HG03571 (cell line): Measurements from ENCODE around the gene PCDHA1.
"Not testable (repeated sequence)": the region's sequence is repeated elsewhere in the genome, so short reads cannot be mapped to it uniquely, and the experiment has no call there.

Source experiments
- ATAC-seq: cut with Tn5 transposase; IDR thresholded peaks from one replicate; pipeline ENCODE4 v1.9.1; 2021; ENCODE audit not compliant: unreplicated experiment

PCDHA1 gene

DNA sequence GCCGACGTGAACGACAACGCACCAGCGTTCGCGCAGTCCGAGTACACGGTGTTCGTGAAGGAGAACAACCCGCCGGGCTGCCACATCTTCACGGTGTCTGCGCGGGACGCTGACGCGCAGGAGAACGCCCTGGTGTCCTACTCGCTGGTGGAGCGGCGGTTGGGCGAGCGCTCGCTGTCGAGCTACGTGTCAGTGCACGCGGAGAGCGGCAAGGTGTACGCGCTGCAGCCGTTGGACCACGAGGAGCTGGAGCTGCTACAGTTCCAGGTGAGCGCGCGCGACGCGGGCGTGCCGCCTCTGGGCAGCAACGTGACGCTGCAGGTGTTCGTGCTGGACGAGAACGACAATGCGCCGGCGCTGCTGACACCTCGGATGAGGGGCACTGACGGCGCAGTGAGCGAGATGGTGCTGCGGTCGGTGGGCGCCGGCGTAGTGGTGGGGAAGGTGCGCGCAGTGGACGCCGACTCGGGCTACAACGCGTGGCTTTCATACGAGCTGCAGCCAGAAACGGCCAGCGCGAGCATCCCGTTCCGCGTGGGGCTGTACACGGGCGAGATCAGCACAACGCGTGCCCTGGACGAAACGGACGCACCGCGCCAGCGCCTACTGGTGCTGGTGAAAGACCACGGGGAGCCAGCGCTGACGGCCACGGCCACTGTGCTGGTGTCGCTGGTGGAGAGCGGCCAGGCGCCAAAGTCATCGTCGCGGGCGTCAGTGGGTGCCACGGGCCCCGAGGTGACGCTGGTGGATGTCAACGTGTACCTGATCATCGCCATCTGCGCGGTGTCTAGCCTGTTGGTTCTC, 64.1 kb downstream of the PCDHA1 start:
- ATAC-seq, result not testable (repeated sequence)

GRCh38 chr5:140855772-140856674, 70.1 kb downstream of the PCDHA1 start, which contains the start of gene PCDHA10:
Gene PCDHA10 (plus strand): TSS chr5:140855897. CDS start chr5:140856049, 152 bp downstream.
- ATAC-seq, result no peak

DNA sequence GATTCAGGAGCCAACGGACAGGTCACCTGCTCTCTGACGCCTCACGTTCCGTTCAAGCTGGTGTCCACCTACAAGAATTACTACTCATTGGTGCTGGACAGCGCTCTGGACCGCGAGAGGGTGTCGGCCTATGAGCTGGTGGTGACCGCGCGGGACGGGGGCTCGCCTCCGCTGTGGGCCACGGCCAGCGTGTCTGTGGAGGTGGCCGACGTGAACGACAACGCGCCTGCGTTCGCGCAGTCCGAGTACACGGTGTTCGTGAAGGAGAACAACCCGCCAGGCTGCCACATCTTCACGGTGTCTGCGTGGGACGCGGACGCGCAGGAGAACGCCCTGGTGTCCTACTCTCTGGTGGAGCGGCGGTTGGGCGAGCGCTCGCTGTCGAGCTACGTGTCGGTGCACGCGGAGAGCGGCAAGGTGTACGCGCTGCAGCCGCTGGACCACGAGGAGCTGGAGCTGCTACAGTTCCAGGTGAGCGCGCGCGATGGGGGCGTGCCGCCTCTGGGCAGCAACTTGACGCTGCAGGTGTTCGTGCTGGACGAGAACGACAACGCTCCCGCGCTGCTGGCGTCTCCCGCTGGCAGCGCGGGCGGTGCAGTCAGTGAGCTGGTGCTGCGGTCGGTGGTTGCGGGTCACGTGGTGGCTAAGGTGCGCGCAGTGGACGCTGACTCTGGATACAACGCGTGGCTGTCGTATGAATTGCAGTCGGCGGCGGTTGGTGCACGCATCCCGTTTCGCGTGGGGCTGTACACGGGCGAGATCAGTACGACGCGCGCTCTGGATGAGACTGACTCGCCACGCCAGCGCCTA, 71.4 kb downstream of the PCDHA1 start:
- ATAC-seq, result no peak

DNA sequence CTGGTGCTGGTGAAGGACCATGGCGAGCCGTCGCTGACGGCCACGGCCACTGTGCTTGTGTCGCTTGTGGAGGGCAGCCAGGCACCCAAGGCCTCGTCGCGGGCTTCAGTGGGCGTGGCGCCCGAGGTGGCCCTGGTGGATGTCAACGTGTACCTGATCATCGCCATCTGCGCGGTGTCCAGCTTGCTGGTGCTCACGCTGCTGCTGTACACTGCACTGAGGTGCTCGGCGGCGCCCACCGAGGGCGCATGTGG, 72.0 kb downstream of the PCDHA1 start:
- ATAC-seq, result no peak

DNA sequence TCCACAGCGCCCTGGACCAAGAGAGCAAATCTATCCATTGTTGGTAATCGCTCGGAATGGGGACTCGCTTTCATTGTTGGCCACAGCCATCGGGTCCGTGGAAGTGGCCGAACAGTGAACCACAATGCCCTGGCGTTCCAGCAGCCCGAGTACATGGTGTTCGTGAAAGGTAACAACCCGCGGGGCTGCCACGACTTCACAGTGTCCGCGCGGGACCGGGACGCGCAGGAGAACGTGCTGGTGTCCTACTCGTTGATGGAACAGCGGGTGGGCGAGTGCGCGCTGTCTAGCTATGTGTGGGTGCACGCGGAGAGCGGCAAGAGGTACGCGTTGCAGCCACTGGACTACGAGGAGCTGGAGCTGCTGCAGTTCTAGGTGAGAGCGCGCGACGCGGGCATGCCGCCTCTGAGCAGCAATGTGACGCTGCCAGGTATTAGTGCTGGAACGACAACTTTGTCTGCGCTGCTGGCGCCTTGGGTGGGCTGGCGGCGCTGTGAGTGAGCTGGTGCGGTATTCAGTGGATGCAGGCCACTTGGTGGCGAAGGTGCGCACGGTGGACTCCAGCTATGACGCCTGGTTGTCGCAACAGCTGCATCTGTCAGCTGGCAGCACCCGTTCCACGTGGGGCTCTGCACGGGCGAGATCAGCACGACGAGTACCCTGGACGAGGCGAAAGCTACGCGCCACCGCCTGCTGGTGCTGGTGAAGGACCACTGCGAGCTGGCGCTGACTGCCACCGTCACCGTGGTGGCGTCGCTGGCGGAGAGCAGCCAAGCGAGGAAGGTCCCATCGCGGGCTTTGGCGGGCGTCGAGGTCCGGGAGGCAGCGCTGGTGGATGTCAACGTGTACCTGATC, 76.7 kb downstream of the PCDHA1 start:
- no peak for ATAC-seq

DNA sequence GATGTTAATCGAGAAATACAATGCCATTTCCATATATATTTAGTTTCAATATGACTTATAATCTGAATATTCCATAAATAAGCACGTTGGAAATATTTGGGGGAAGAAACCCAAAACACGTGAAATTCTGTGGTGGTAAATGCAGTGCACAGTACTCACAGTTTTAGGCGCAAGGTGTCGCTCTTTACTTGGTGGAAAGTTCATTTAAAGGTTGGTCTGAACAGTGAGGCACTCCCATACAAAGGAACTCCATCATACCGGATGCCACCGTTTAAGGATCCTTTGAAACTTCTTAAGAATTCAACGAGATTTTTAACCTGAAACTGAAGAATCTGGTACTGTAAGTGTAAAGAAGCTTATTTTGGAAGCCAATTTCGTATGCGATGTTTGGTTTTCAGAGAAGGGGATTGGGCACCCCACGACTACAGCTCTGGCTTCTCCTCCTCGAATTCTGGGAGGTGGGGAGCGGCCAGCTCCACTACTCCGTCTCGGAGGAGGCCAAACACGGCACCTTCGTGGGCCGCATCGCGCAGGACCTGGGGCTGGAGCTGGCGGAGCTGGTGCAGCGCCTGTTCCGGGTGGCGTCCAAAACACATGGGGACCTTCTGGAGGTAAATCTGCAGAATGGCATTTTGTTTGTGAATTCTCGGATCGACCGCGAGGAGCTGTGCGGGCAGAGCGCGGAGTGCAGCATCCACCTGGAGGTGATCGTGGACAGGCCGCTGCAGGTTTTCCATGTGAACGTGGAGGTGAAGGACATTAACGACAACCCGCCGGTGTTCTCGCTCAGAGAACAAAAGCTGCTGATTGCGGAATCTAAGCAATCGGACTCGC, 83.0 kb downstream of the PCDHA1 start, which contains the start of gene PCDHA11:
TSS of gene PCDHA11 (plus strand) at position 237 of the 834 bp plus-strand sequence. CDS start at position 384, 147 bp downstream.
- ATAC-seq, result no peak

DNA sequence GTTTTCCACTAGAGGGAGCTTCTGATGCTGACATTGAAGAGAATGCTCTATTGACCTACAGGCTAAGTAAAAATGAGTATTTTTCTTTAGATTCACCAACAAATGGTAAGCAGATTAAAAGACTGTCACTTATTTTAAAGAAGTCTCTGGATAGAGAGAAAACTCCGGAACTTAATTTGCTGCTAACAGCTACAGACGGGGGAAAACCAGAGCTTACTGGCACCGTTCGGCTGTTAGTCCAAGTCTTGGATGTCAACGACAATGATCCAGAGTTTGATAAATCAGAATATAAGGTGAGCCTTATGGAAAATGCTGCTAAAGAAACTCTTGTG, 83.6 kb downstream of the PCDHA1 start:
- ATAC-seq, result no peak

GRCh38 chr5:140870221-140871201, 84.6 kb downstream of the PCDHA1 start:
- no peak for ATAC-seq

- ATAC-seq, result no peak
Observed at GRCh38 chr5:140875085-140876065, 89.4 kb downstream of the PCDHA1 start, which contains the start of gene PCDHA12. Gene PCDHA12 (plus strand): TSS chr5:140875308. CDS start chr5:140875473, 165 bp downstream.

GRCh38 chr5:140876541-140877261, 90.8 kb downstream of the PCDHA1 start:
- not testable (repeated sequence) for ATAC-seq

DNA sequence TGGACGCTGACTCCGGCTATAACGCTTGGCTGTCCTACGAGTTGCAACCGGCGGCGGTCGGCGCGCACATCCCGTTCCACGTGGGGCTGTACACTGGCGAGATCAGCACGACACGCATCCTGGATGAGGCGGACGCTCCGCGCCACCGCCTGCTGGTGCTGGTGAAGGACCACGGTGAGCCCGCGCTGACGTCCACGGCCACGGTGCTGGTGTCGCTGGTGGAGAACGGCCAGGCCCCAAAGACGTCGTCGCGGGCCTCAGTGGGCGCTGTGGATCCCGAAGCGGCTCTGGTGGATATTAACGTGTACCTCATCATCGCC, 91.3 kb downstream of the PCDHA1 start:
- ATAC-seq, result no peak

DNA sequence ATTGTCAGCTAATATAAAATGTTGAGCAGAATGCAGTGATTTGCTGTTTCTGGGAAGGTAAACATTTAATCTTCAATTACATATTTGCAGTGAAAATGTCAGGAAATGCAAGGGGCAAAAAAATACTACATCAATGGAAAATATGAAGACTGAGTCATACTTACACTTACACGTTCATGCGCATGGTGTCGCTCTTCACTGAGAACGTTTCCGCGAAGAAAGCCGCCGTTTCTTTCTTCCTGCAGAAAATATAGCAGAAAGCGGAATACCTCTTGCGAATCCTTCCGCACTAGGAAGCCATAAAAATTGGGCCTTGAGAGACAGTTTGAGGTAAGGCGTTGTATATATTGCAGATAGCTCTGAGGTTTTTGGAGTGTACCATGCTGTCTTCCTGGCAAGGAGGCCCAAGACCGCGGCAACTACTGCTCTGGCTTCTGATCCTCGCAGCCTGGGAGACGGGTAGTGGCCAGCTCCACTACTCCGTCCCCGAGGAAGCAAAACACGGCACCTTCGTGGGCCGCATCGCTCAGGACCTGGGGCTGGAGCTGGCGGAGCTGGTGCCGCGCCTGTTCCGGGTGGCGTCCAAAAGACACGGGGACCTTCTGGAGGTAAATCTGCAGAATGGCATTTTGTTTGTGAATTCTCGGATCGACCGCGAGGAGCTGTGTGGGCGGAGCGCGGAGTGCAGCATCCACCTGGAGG, 96.1 kb downstream of the PCDHA1 start, which contains the start of gene PCDHA13:
TSS of gene PCDHA13 (plus strand) at position 236 of the 702 bp plus-strand sequence. CDS start at position 381, 145 bp downstream.
- no peak for ATAC-seq

DNA sequence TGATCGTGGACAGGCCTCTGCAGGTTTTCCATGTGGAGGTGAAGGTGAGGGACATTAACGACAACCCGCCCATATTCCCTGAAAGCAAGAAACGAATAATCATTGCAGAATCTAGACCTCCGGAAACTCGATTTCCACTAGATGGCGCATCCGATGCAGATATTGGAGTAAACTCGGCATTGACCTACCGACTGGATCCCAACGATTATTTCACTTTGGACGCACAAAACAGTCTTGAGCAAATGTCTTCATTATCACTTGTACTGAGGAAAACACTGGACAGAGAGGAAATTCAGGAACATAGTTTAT, 96.6 kb downstream of the PCDHA1 start:
- ATAC-seq, result no peak

- no peak for ATAC-seq
Observed at GRCh38 chr5:140883373-140883772, 97.4 kb downstream of the PCDHA1 start.

- no peak for ATAC-seq
Observed at GRCh38 chr5:140883927-140884697, 98.2 kb downstream of the PCDHA1 start.
